ENCODE data around the gene LDB1. TPM values are rescaled to one million over a fixed set of nuclear protein-coding genes. Genes with fewer than 3 reads are reported as not detected.
A peak's percentile ranks its signal among the peaks of the same experiment; 100 is the strongest.

The LDB1 gene
- total RNA-seq, 2 experiments from 2014 or later = 116 to 117 TPM

GRCh38 chr10:102131286-102132170, 11.4 kb upstream of the LDB1 start:
- Histone ChIP-seq H3K36me3 (ENCODE audit: insufficient read depth, low read length) (peaks cover 2% of the 10 kb centered on the region), H3K27ac (ENCODE audit: low read depth in 1 of 2, low read length in 2 of 2) (no peak overlapping the region), H3K27me3 (ENCODE audit: control insufficient read depth in 1 of 2, insufficient read depth in 2 of 2, low read length in 2 of 2) (no peaks in the 10 kb centered on the region), H3K9me3 (ENCODE audit: control insufficient read depth in 1 of 2, insufficient read depth in 1 of 2, low read length in 2 of 2) (no peaks in the 10 kb centered on the region), H3K4me1 (ENCODE audit: insufficient read depth, low read length) (peaks cover 36% of the 10 kb centered on the region), H3K4me3 (ENCODE audit: low read length) (no peak overlapping the region)
- Mint-ChIP-seq H3K36me3 (ENCODE audit: low read depth) (peaks cover 14% of the 10 kb centered on the region), H3K27ac (no peak overlapping the region), H3K4me3 (peak overlapping the region; percentile 98), H3K27me3 (no peaks in the 10 kb centered on the region), H3K4me1 (ENCODE audit: low read depth) (peaks cover 39% of the 10 kb centered on the region), H3K9me3 (no peaks in the 10 kb centered on the region)
- intact Hi-C loops (cut with DNase I, micrococcal nuclease) = loop anchor here (1.0 to 10.0 kb wide), 10 partner anchors 11 to 779 kb away; partner anchors contain the start of genes NOLC1 (in 2 of the 2), ACTR1A (in 1 of the 2), ARMH3 (in 1 of the 2) and BORCS7 (in 1 of the 2)
- ATAC-seq (ENCODE audit: poor library complexity) = no peak
- POLR2A ChIA-PET = interaction anchor here (1.0 to 2.8 kb wide), 5 partner anchors 9 to 452 kb away, joined by 3 to 25 read pairs (median 12); partner anchors contain the start of genes LDB1 and NOLC1
- CTCF ChIA-PET = interaction anchor here (0.5 to 1.6 kb wide), 6 partner anchors 9 to 220 kb away, joined by 4 to 11 read pairs (median 7); partner anchors contain the start of gene NOLC1
- no peak for DNase-seq
- TF ChIP-seq, protein P1, sequence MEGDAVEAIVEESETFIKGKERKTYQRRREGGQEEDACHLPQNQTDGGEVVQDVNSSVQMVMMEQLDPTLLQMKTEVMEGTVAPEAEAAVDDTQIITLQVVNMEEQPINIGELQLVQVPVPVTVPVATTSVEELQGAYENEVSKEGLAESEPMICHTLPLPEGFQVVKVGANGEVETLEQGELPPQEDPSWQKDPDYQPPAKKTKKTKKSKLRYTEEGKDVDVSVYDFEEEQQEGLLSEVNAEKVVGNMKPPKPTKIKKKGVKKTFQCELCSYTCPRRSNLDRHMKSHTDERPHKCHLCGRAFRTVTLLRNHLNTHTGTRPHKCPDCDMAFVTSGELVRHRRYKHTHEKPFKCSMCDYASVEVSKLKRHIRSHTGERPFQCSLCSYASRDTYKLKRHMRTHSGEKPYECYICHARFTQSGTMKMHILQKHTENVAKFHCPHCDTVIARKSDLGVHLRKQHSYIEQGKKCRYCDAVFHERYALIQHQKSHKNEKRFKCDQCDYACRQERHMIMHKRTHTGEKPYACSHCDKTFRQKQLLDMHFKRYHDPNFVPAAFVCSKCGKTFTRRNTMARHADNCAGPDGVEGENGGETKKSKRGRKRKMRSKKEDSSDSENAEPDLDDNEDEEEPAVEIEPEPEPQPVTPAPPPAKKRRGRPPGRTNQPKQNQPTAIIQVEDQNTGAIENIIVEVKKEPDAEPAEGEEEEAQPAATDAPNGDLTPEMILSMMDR (IDR thresholded peaks at IDR 0.05) = no peak

GRCh38 chr10:102123223-102123622, 3.1 kb upstream of the LDB1 start:
- peaks cover 28% of the 10 kb centered on the region for H3K4me1 ChIP-seq (ENCODE audit: insufficient read depth, low read length)
- DNase-seq (no peak), ATAC-seq (ENCODE audit: poor library complexity) (no peak)
- TF ChIP-seq, protein P1 (IDR thresholded peaks at IDR 0.05) = no peak
- no peaks in the 10 kb centered on the region for H3K27me3 Mint-ChIP-seq
- intact Hi-C loops (cut with DNase I, micrococcal nuclease) = no loop called here
- H3K4me3 Mint-ChIP-seq = no peak overlapping the region
- H3K4me3 ChIP-seq (ENCODE audit: low read length) = no peak overlapping the region
- H3K27me3 ChIP-seq (ENCODE audit: control insufficient read depth in 1 of 2, insufficient read depth in 2 of 2, low read length in 2 of 2) = no peaks in the 10 kb centered on the region
- CTCF ChIA-PET = interaction anchor here (0.6 to 3.1 kb wide), 3 partner anchors 9 to 97 kb away, joined by 3 to 11 read pairs (median 5); partner anchors contain the start of gene PPRC1
- H3K9me3 Mint-ChIP-seq = no peaks in the 10 kb centered on the region
- no peaks in the 10 kb centered on the region for H3K36me3 ChIP-seq (ENCODE audit: insufficient read depth, low read length)
- H3K36me3 Mint-ChIP-seq (ENCODE audit: low read depth) = peaks cover 4% of the 10 kb centered on the region
- H3K27ac Mint-ChIP-seq = peak overlapping the region; percentile 89
- POLR2A ChIA-PET = interaction anchor here (1.2 to 4.8 kb wide), 3 partner anchors 9 to 337 kb away, joined by 3 to 25 read pairs (median 3); partner anchors contain the start of genes NOLC1 and PPRC1
- H3K27ac ChIP-seq (ENCODE audit: low read depth in 1 of 2, low read length in 2 of 2) = no peak overlapping the region
- H3K9me3 ChIP-seq (ENCODE audit: control insufficient read depth in 1 of 2, insufficient read depth in 1 of 2, low read length in 2 of 2) = no peaks in the 10 kb centered on the region
- H3K4me1 Mint-ChIP-seq (ENCODE audit: low read depth) = peaks cover 26% of the 10 kb centered on the region

GRCh38 chr10:102122450-102122849, 2.3 kb upstream of the LDB1 start:
- H3K36me3 ChIP-seq (ENCODE audit: insufficient read depth, low read length) = no peaks in the 10 kb centered on the region
- ChIA-PET POLR2A (interaction anchor here (0.6 to 4.8 kb wide), 5 partner anchors 9 to 801 kb away, joined by 3 to 25 read pairs (median 3); partner anchors contain the start of genes NOLC1 and PPRC1), CTCF (interaction anchor here (0.6 to 3.1 kb wide), 4 partner anchors 10 to 97 kb away, joined by 3 to 11 read pairs (median 4); partner anchors contain the start of gene PPRC1)
- no peaks in the 10 kb centered on the region for H3K27me3 ChIP-seq (ENCODE audit: control insufficient read depth in 1 of 2, insufficient read depth in 2 of 2, low read length in 2 of 2)
- ATAC-seq (ENCODE audit: poor library complexity) (no peak), DNase-seq (no peak)
- TF ChIP-seq, protein P1 (IDR thresholded peaks at IDR 0.05) = no peak
- Mint-ChIP-seq H3K9me3 (no peaks in the 10 kb centered on the region), H3K4me1 (ENCODE audit: low read depth) (peaks cover 34% of the 10 kb centered on the region), H3K27me3 (no peaks in the 10 kb centered on the region), H3K27ac (peak overlapping the region; percentile 89), H3K36me3 (ENCODE audit: low read depth) (peaks cover 4% of the 10 kb centered on the region), H3K4me3 (peak overlapping the region; percentile 95)
- H3K4me1 ChIP-seq (ENCODE audit: insufficient read depth, low read length) = peaks cover 36% of the 10 kb centered on the region
- no peak overlapping the region for H3K27ac ChIP-seq (ENCODE audit: low read depth in 1 of 2, low read length in 2 of 2)
- no peaks in the 10 kb centered on the region for H3K9me3 ChIP-seq (ENCODE audit: control insufficient read depth in 1 of 2, insufficient read depth in 1 of 2, low read length in 2 of 2)
- intact Hi-C loops (cut with DNase I, micrococcal nuclease) = no loop called here
- no peak overlapping the region for H3K4me3 ChIP-seq (ENCODE audit: low read length)
